K562 (cell line): ENCODE data around the gene MBOAT2. TPM values are rescaled to one million over a fixed set of nuclear protein-coding genes. Genes with fewer than 3 reads are reported as not detected.

Experiments
- ATAC-seq: fragments of 200-7000 bp; cut with Tn5 transposase; 3 replicates; pipeline ENCODE4 v1.9.1; 2020; ENCODE audit warnings: moderate library complexity
- BruUV-seq: library from RNA; stranded (reverse); fragments of 400-500 nt; replicated peaks from 2 replicates; lab custom pipeline; 2021; lab: Mats Ljungman, UMichigan
- CTCF ChIA-PET: fragments of 300-600 bp; formaldehyde crosslinking; extraction: SDS; loops from one replicate; lab custom pipeline; 2021; ENCODE audit warnings: low intra/inter-chr PET ratio; lab: Yijun Ruan, JAX
- POLR2A ChIA-PET: fragments of 300-600, 350-650 bp; sonication (Branson Sonifier 250); formaldehyde crosslinking; extraction: SDS; loops from one replicate; lab custom pipeline; 2021; ENCODE audit warnings: antibody characterized with exemption, inconsistent platforms; lab: Yijun Ruan, JAX
- DNase-seq, 4 experiments: peaks; one replicate each; pipeline versions ENCODE4 v3.0.0 to v3.0.0-alpha.2; 2011 to 2018; ENCODE audit warnings: low spot score in 3 of 4, mixed read lengths in 3 of 4; ENCODE audit errors: extremely low read depth in 1 of 4
- FAIRE-seq: peaks from 2 replicates; lab custom pipeline; 2011; peaks lifted over from hg19 to GRCh38; lab: Jason Lieb, UNC
- H2AFZ ChIP-seq: 2 replicates; pipeline ENCODE4 v1.6.0; 2011; ENCODE audit warnings: low read depth, low read length, control low read depth, inconsistent platforms
- H3K27ac ChIP-seq: fragments of 200-600 bp; 3 replicates; pipeline ENCODE4 v1.8.0; 2011; ENCODE audit warnings: low read depth, mild to moderate bottlenecking, control low read depth, inconsistent platforms, low read length, moderate library complexity, mixed read lengths; ENCODE audit errors: extremely low read depth
- H3K27me3 ChIP-seq, 2 experiments: fragments of 300-600 bp in 1 of 2; 2 replicates in 1 of 2; 3 replicates in 1 of 2; pipeline versions ENCODE4 v1.6.0 to v1.8.0; 2011; ENCODE audit warnings: inconsistent platforms in 2 of 2, low read length in 2 of 2, mild to moderate bottlenecking in 1 of 2, mixed read lengths in 1 of 2, moderate library complexity in 1 of 2; ENCODE audit not compliant: control insufficient read depth in 2 of 2, insufficient read depth in 2 of 2
- H3K36me3 ChIP-seq: fragments of 300-600 bp; 3 replicates; pipeline ENCODE4 v1.8.0; 2011; ENCODE audit warnings: mild to moderate bottlenecking, low read length, inconsistent platforms; ENCODE audit not compliant: control insufficient read depth, insufficient read depth
- H3K4me1 ChIP-seq, 2 experiments: fragments of 200-600 bp in 1 of 2; replicated peaks in 1 of 2; 2 replicates in 1 of 2; 3 replicates in 1 of 2; pipeline versions ENCODE4 v1.5.1 to v1.8.0; 2011; ENCODE audit warnings: inconsistent platforms in 2 of 2, low read length in 2 of 2, mild to moderate bottlenecking in 1 of 2, mixed read lengths in 1 of 2, moderate library complexity in 1 of 2; ENCODE audit not compliant: control insufficient read depth in 2 of 2, insufficient read depth in 2 of 2
- H3K4me2 ChIP-seq: 2 replicates; pipeline ENCODE4 v1.6.1; 2011; ENCODE audit warnings: low read length, control low read depth, inconsistent platforms, mixed read lengths; ENCODE audit not compliant: insufficient read depth
- H3K4me3 ChIP-seq: fragments of 200-600 bp; sonication (generic), shearing (Covaris generic); 2 replicates; pipeline ENCODE4 v1.5.1; 2016; ENCODE audit warnings: control low read depth, inconsistent platforms
- H3K79me2 ChIP-seq: fragments of 200-600 bp; 3 replicates; pipeline ENCODE4 v1.8.0; 2011; ENCODE audit warnings: low read length, inconsistent platforms; ENCODE audit not compliant: control insufficient read depth, insufficient read depth
- H3K9ac ChIP-seq, 2 experiments: 2 replicates each; pipeline versions ENCODE4 v1.6.0 to v1.6.1; 2011; ENCODE audit warnings: low read depth in 2 of 2, low read length in 2 of 2, control low read depth in 1 of 2, inconsistent platforms in 1 of 2, mild to moderate bottlenecking in 1 of 2, mixed read lengths in 1 of 2; ENCODE audit not compliant: insufficient read depth in 1 of 2
- H3K9me1 ChIP-seq: one replicate; pipeline ENCODE4 v1.6.0; 2011; ENCODE audit warnings: inconsistent platforms, mild to moderate bottlenecking, low read length, moderate library complexity; ENCODE audit not compliant: control insufficient read depth, insufficient read depth
- H3K9me3 ChIP-seq: replicated peaks from 2 replicates; pipeline ENCODE4 v1.5.1; 2011; ENCODE audit warnings: low read depth, low read length, inconsistent platforms; ENCODE audit not compliant: control insufficient read depth, insufficient read depth
- H4K20me1 ChIP-seq: replicated peaks from 2 replicates; pipeline ENCODE4 v1.6.1; 2011; ENCODE audit warnings: low read length, inconsistent platforms, mixed read lengths; ENCODE audit not compliant: control insufficient read depth, insufficient read depth
- KAT2B ChIP-seq: IDR thresholded peaks from one replicate; pipeline ENCODE4 v1.6.1; 2012; ENCODE audit warnings: low read depth, mild to moderate bottlenecking, control low read depth, inconsistent platforms, low read length, moderate library complexity
- MED1 ChIP-seq: sonication (generic); formaldehyde crosslinking; IDR thresholded peaks from 2 replicates; pipeline ENCODE4 v1.8.1; 2023; ENCODE audit warnings: missing genetic modification reagents, borderline replicate concordance
- POU5F1 ChIP-seq: fragments of 150-350 bp; IDR thresholded peaks from 2 replicates; pipeline ENCODE4 v1.6.1; 2014; ENCODE audit warnings: borderline replicate concordance, low read length, low read depth, mild to moderate bottlenecking; ENCODE audit not compliant: partially characterized antibody
- SREBF1 ChIP-seq: fragments of 150-350 bp; IDR thresholded peaks from 2 replicates; pipeline ENCODE4 v1.6.1; 2014; ENCODE audit warnings: antibody characterized with exemption, low read depth, low read length, borderline replicate concordance
- SUPT5H ChIP-seq: fragments of 450-650 bp; IDR thresholded peaks from 2 replicates; pipeline ENCODE4 v1.6.1; 2016
- TAF9B ChIP-seq: fragments of 450-650 bp; IDR thresholded peaks from 2 replicates; pipeline ENCODE4 v1.6.1; 2018; ENCODE audit warnings: mild to moderate bottlenecking; ENCODE audit not compliant: partially characterized antibody
- ZNF165 ChIP-seq: fragments of 250-450 bp; sonication (Bioruptor Pico); IDR thresholded peaks from 2 replicates; pipeline ENCODE4 v1.4.0; 2020; ENCODE audit warnings: borderline replicate concordance
- ZNF583 ChIP-seq: fragments of 250-450 bp; sonication (Bioruptor Pico); IDR thresholded peaks from 2 replicates; pipeline ENCODE4 v1.4.0; 2020
- WGBS: fragments of 100-300 bp; shearing (Covaris generic); methylation state at CpG from one replicate; pipeline ENCODE4 v1.1.6; 2016; ENCODE audit warnings: low coverage, mixed read lengths; ENCODE audit not compliant: insufficient coverage; ENCODE audit errors: missing lambda C conversion rate; 5-methylcytosine and 5-hydroxymethylcytosine counted together
- in situ Hi-C: fragments of 300-500 bp; cut with MboI; formaldehyde crosslinking; loops from 4 replicates; pipeline ENCODE4 v1.15.0; 2018; ENCODE audit warnings: inconsistent platforms, mixed read lengths
- intact Hi-C: fragments of 100-400 bp; cut with micrococcal nuclease; formaldehyde crosslinking; loops from 2 replicates; pipeline ENCODE4 v1.14.2; 2022
- polyA plus RNA-seq, 8 experiments: library from polyadenylated mRNA; depleted of rRNA in 4 of 8; stranded (reverse) in 5 of 8; unstranded in 3 of 8; fragments of >200 nt; fragmentation: Nextera tagmentation in 2 of 8; fragmentation: Illumina TruSeq in 1 of 8; extraction: Ambion mirVana in 2 of 8; extraction: Trizol in 1 of 8; gene quantifications; 2 replicates each; pipeline versions ENCODE4 v1.2.1 to v1.2.3, GENCODE V29; 2011 to 2014; ENCODE audit warnings: inconsistent platforms in 1 of 8, missing spikeins in 1 of 8
- total RNA-seq, 7 experiments: library from RNA; depleted of rRNA in 6 of 7; stranded (reverse); fragments of >200 nt in 6 of 7; fragmentation: Illumina TruSeq in 2 of 7; extraction: Trizol in 2 of 7; gene quantifications; 2 replicates each; pipeline versions ENCODE4 v1.2.1 to v1.2.3, GENCODE V29; 2011 to 2021; ENCODE audit warnings: low replicate concordance in 1 of 7
- TF ChIP-seq, protein P1 (sequence below): fragments of 250-450 bp; sonication (Bioruptor Pico); IDR thresholded peaks from 2 replicates; pipeline ENCODE4 v1.8.0; 2021; ENCODE audit warnings: borderline replicate concordance, mild to moderate bottlenecking, moderate library complexity; ENCODE audit not compliant: poor library complexity, severe bottlenecking
- TF ChIP-seq, protein P2 (sequence below): fragments of 450-650 bp; conservative IDR thresholded peaks from 2 replicates; pipeline ENCODE4 v1.6.1; 2016; ENCODE audit warnings: missing genetic modification characterization, low read depth, mild to moderate bottlenecking, control low read depth, missing compliant biosample characterization
- TF ChIP-seq, protein P3 (sequence below): sonication (generic); formaldehyde crosslinking; IDR thresholded peaks from 2 replicates; pipeline ENCODE4 v1.8.0; 2022; ENCODE audit warnings: mild to moderate bottlenecking, missing genetic modification reagents, borderline replicate concordance
- TF ChIP-seq, protein P4 (sequence below): sonication (generic); formaldehyde crosslinking; IDR thresholded peaks from 2 replicates; pipeline ENCODE4 v1.4.0; 2020; ENCODE audit warnings: mild to moderate bottlenecking, missing genetic modification reagents
- TF ChIP-seq, protein P5 (sequence below): fragments of 250-450 bp; sonication (Bioruptor Pico); IDR thresholded peaks from 2 replicates; pipeline ENCODE4 v1.4.0; 2020; ENCODE audit warnings: borderline replicate concordance

Gene MBOAT2
- total and polyA plus RNA-seq, 9 of the 15 experiments (the other 6 are each of a cell fraction or from before 2014, with no cell fraction given) = 8.4 to 122 (median 27.6) TPM

DNA sequence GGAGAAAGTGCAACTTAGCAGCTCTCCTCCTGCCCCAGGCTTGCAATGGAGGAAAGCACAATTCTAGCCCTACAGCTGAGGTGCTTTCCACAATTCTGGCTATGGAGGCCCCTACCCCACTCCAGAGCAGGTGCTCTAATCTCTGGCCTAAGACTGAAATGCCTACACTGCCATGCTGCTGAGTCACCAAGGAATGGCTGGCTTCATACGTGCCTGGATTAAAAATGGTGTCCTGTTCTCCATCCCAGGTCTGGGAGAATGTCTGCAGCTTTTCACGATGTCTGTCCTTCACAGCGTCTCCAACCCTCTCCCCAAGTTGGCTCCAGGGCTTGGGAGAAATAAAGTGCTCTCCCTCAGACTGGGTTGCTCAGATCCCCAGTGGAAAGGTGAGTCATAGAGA lies 48.5 kb downstream of the MBOAT2 start (continued):
- TF ChIP-seq SREBF1 = no peak
- TF ChIP-seq, protein P1, sequence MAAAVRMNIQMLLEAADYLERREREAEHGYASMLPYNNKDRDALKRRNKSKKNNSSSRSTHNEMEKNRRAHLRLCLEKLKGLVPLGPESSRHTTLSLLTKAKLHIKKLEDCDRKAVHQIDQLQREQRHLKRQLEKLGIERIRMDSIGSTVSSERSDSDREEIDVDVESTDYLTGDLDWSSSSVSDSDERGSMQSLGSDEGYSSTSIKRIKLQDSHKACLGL (CRISPR knock-in tag) = no peak
- TF ChIP-seq MED1 (CRISPR knock-in tag) = no peak
- TF ChIP-seq POU5F1 = no peak
- TF ChIP-seq KAT2B = no peak
- TF ChIP-seq, all 486 proteins: peak for 0

DNA sequence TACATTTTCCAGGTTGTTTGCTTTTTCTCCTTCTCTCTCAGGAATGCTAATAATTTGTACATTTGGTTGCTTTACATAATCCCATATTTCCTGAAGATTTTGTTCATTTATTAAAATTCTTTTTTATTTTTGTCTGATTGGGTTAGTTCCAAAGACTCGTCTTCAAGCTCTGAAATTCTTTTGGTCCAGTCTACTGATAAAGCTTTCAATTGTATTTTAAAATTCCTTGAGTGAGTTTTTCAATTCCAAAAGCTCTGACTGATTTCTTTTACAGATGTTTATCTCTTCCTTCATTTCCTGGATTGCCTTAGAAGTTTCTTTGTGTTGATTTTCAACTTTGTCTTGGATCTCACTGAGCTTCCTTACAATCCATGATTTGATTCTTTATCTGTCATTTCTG lies 50.0 kb downstream of the MBOAT2 start:
- Histone ChIP-seq H3K4me2 (no peak overlapping the region), H3K36me3 (peaks cover 38% of the 10 kb centered on the region), H3K4me3 (no peak overlapping the region), H3K27me3 (no peaks in the 10 kb centered on the region), H3K79me2 (peaks cover 26% of the 10 kb centered on the region), H2AFZ (no peak overlapping the region), H4K20me1 (no peaks in the 10 kb centered on the region), H3K9me1 (no peaks in the 10 kb centered on the region), H3K4me1 (no peaks in the 10 kb centered on the region), H3K9me3 (peaks cover 37% of the 10 kb centered on the region), H3K27ac (no peak overlapping the region), H3K9ac (no peak overlapping the region)
- 100% methylated on average over 1 of the region's 1 CpG for WGBS
- CTCF ChIA-PET = no interaction called here
- no peak for DNase-seq
- BruUV-seq = no TSS peak
- FAIRE-seq = no peak
- intact Hi-C loops (no loop called here), in situ Hi-C loops (no loop called here)
- ATAC-seq = no peak
- POLR2A ChIA-PET = interaction anchor here (0.9 kb wide), 1 partner anchor 10 kb away, joined by 4 read pairs; no protein-coding TSS in a partner anchor
- TF ChIP-seq, protein P2, sequence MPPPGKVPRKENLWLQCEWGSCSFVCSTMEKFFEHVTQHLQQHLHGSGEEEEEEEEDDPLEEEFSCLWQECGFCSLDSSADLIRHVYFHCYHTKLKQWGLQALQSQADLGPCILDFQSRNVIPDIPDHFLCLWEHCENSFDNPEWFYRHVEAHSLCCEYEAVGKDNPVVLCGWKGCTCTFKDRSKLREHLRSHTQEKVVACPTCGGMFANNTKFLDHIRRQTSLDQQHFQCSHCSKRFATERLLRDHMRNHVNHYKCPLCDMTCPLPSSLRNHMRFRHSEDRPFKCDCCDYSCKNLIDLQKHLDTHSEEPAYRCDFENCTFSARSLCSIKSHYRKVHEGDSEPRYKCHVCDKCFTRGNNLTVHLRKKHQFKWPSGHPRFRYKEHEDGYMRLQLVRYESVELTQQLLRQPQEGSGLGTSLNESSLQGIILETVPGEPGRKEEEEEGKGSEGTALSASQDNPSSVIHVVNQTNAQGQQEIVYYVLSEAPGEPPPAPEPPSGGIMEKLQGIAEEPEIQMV (tag) = no peak
- TF ChIP-seq, protein P3, sequence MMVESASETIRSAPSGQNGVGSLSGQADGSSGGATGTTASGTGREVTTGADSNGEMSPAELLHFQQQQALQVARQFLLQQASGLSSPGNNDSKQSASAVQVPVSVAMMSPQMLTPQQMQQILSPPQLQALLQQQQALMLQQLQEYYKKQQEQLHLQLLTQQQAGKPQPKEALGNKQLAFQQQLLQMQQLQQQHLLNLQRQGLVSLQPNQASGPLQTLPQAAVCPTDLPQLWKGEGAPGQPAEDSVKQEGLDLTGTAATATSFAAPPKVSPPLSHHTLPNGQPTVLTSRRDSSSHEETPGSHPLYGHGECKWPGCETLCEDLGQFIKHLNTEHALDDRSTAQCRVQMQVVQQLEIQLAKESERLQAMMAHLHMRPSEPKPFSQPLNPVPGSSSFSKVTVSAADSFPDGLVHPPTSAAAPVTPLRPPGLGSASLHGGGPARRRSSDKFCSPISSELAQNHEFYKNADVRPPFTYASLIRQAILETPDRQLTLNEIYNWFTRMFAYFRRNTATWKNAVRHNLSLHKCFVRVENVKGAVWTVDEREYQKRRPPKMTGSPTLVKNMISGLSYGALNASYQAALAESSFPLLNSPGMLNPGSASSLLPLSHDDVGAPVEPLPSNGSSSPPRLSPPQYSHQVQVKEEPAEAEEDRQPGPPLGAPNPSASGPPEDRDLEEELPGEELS (CRISPR knock-in tag) = no peak
- no peak for TF ChIP-seq ZNF583
- no peak for TF ChIP-seq TAF9B
- TF ChIP-seq, protein P4, sequence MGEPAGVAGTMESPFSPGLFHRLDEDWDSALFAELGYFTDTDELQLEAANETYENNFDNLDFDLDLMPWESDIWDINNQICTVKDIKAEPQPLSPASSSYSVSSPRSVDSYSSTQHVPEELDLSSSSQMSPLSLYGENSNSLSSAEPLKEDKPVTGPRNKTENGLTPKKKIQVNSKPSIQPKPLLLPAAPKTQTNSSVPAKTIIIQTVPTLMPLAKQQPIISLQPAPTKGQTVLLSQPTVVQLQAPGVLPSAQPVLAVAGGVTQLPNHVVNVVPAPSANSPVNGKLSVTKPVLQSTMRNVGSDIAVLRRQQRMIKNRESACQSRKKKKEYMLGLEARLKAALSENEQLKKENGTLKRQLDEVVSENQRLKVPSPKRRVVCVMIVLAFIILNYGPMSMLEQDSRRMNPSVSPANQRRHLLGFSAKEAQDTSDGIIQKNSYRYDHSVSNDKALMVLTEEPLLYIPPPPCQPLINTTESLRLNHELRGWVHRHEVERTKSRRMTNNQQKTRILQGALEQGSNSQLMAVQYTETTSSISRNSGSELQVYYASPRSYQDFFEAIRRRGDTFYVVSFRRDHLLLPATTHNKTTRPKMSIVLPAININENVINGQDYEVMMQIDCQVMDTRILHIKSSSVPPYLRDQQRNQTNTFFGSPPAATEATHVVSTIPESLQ = no peak
- no peak for TF ChIP-seq SUPT5H
- no peak for TF ChIP-seq ZNF165 (CRISPR knock-in tag)
- TF ChIP-seq, protein P5, sequence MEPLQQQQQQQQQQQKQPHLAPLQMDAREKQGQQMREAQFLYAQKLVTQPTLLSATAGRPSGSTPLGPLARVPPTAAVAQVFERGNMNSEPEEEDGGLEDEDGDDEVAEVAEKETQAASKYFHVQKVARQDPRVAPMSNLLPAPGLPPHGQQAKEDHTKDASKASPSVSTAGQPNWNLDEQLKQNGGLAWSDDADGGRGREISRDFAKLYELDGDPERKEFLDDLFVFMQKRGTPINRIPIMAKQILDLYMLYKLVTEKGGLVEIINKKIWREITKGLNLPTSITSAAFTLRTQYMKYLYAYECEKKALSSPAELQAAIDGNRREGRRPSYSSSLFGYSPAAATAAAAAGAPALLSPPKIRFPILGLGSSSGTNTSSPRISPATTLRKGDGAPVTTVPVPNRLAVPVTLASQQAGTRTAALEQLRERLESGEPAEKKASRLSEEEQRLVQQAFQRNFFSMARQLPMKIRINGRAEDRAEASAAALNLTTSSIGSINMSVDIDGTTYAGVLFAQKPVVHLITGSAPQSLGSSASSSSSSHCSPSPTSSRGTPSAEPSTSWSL (CRISPR knock-in tag) = no peak
